ENCODE measurements around the gene MAMDC4. TPM values are rescaled to one million over a fixed set of nuclear protein-coding genes. Genes with fewer than 3 reads are reported as not detected.
"Not testable (repeated sequence)": the region's sequence is repeated elsewhere in the genome, so short reads cannot be mapped to it uniquely, and the experiment has no call there.

MAMDC4 gene
- total and polyA plus RNA-seq, 2 donors from 2014 or later, result 5.8 to 8.1 TPM

GRCh38 chr9:136840877-136841645, 11.1 kb upstream of the MAMDC4 start:
- Histone ChIP-seq H3K36me3 (ENCODE audit: control insufficient read depth in 2 of 3, insufficient read depth in 3 of 3, low read length in 3 of 3) (no peaks in the 10 kb centered on the region), H3K27me3 (ENCODE audit: control insufficient read depth, insufficient read depth, low read length) (no peaks in the 10 kb centered on the region), H3K27ac (ENCODE audit: low read depth in 2 of 2, low read length in 2 of 2) (peak overlapping the region in 1 of 2 donors; percentile 51), H3K4me3 (ENCODE audit: low read length in 3 of 3) (no peak overlapping the region), H3K4me1 (ENCODE audit: control insufficient read depth in 2 of 3, insufficient read depth in 2 of 3, low read depth in 1 of 3, low read length in 3 of 3) (peaks cover 0 to 22% (median 7%) of the 10 kb centered on the region in 3 donors), H3K9ac (ENCODE audit: low read length in 3 of 3) (no peak overlapping the region), H3K9me3 (ENCODE audit: control insufficient read depth in 2 of 3, insufficient read depth in 1 of 3, low read length in 3 of 3) (no peaks in the 10 kb centered on the region)
- intact Hi-C loops (cut with DNase I), result loop anchor here (10.0 kb wide), 1 partner anchor 104 kb away; the partner anchor contains the start of genes C8G and FBXW5
- no peak for FAIRE-seq
- no peak for TF ChIP-seq CTCF (IDR thresholded peaks at IDR 0.05; ENCODE audit: borderline replicate concordance, extremely low read depth, insufficient read depth)
- DNase-seq, result peak; percentile 86 to 91 (median 89)

- H3K27ac ChIP-seq (ENCODE audit: low read depth in 2 of 2, low read length in 2 of 2), result peak overlapping the region in 1 of 2 donors; percentile 51
- not testable (repeated sequence) for H3K36me3 ChIP-seq (ENCODE audit: control insufficient read depth in 2 of 3, insufficient read depth in 3 of 3, low read length in 3 of 3); DNase-seq; FAIRE-seq; H3K9me3 ChIP-seq (ENCODE audit: control insufficient read depth in 2 of 3, insufficient read depth in 1 of 3, low read length in 3 of 3); H3K9ac ChIP-seq (ENCODE audit: low read length in 3 of 3); H3K27me3 ChIP-seq (ENCODE audit: control insufficient read depth, insufficient read depth, low read length); H3K4me3 ChIP-seq (ENCODE audit: low read length in 3 of 3)
- peaks cover 0 to 25% (median 7%) of the 10 kb centered on the region in 3 donors for H3K4me1 ChIP-seq (ENCODE audit: control insufficient read depth in 2 of 3, insufficient read depth in 2 of 3, low read depth in 1 of 3, low read length in 3 of 3)
- intact Hi-C loops (cut with DNase I), result loop anchor here (10.0 kb wide), 1 partner anchor 103 kb away; the partner anchor contains the start of genes C8G and FBXW5
These were observed 10.3 kb upstream of the MAMDC4 start for GRCh38 chr9:136841646-136842379.

DNA sequence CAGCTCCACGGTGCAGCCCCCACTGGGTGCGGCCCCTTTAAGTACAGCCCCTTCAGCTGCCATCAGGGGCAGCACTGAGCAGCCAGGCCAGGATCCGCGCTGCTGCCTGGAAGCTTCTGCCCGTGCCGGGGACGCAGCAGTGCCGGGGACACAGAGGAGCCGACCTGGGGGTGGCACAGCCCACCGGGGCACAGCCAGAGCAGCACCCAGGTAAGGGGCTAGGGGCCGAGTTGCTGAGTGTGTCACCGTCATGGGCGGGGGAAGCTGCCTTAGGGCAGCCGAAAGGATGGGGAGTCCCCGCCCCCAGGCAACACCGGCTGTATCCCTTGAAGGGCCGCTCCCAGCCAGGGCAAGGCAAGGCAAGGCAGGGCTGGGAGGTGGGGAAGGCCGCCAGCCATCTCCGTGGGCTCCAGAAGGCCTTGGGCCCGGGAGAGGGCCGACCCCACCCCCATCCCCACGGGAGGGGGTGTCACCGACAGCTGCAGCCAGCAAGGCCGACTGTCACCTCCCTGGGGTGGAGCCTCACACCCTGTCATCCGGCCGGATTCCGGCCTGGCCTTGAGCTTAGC, 9.7 kb upstream of the MAMDC4 start, which contains the start of gene AJM1:
TSS of gene AJM1 (plus strand) at position 99 of the 569 bp plus-strand sequence. CDS start 1,937 bp downstream, outside the sequence.
- DNase-seq, result peak; percentile 86 to 92 (median 91)
- not testable (repeated sequence) for H3K9ac ChIP-seq (ENCODE audit: low read length in 3 of 3); H3K27me3 ChIP-seq (ENCODE audit: control insufficient read depth, insufficient read depth, low read length); FAIRE-seq; H3K36me3 ChIP-seq (ENCODE audit: control insufficient read depth in 2 of 3, insufficient read depth in 3 of 3, low read length in 3 of 3); H3K9me3 ChIP-seq (ENCODE audit: control insufficient read depth in 2 of 3, insufficient read depth in 1 of 3, low read length in 3 of 3)
- peak; percentile 88 for TF ChIP-seq CTCF (IDR thresholded peaks at IDR 0.05; ENCODE audit: borderline replicate concordance, extremely low read depth, insufficient read depth)
- Histone ChIP-seq H3K27ac (ENCODE audit: low read depth in 2 of 2, low read length in 2 of 2) (peak within 1 kb of the TSS in 1 of 2 donors; percentile 51), H3K4me1 (ENCODE audit: control insufficient read depth in 2 of 3, insufficient read depth in 2 of 3, low read depth in 1 of 3, low read length in 3 of 3) (peaks cover 0 to 26% (median 7%) of the 10 kb centered on the region in 3 donors), H3K4me3 (ENCODE audit: low read length in 3 of 3) (peak within 1 kb of the TSS in 2 of 3 donors; percentile 16 to 44)
- intact Hi-C loops (cut with DNase I), result loop anchor here (10.0 kb wide), 1 partner anchor 102 kb away; the partner anchor contains the start of genes C8G and FBXW5

GRCh38 chr9:136843159-136843800, 8.9 kb upstream of the MAMDC4 start:
- intact Hi-C loops (cut with DNase I), result loop anchor here (10.0 kb wide), 1 partner anchor 102 kb away; the partner anchor contains the start of genes C8G and FBXW5
- H3K9ac ChIP-seq (ENCODE audit: low read length in 3 of 3); H3K4me3 ChIP-seq (ENCODE audit: low read length in 3 of 3); H3K36me3 ChIP-seq (ENCODE audit: control insufficient read depth in 2 of 3, insufficient read depth in 3 of 3, low read length in 3 of 3); H3K27me3 ChIP-seq (ENCODE audit: control insufficient read depth, insufficient read depth, low read length); H3K9me3 ChIP-seq (ENCODE audit: control insufficient read depth in 2 of 3, insufficient read depth in 1 of 3, low read length in 3 of 3); H3K27ac ChIP-seq (ENCODE audit: low read depth in 2 of 2, low read length in 2 of 2); FAIRE-seq: not testable (repeated sequence)
- peak in 1 of 5 donors; percentile 68 for DNase-seq
- peaks cover 0 to 33% (median 7%) of the 10 kb centered on the region in 3 donors for H3K4me1 ChIP-seq (ENCODE audit: control insufficient read depth in 2 of 3, insufficient read depth in 2 of 3, low read depth in 1 of 3, low read length in 3 of 3)

Data from kidney (tissue), 14 donors.